Limb (tissue), 2 donors: ENCODE data around the gene NRF1.

Experiments used
- DNase-seq, 2 donors: peaks; one replicate each; pipeline ENCODE4 v3.0.0-alpha.2; 2016; ENCODE audit errors: extremely low spot score in 2 of 2

NRF1 gene

DNA sequence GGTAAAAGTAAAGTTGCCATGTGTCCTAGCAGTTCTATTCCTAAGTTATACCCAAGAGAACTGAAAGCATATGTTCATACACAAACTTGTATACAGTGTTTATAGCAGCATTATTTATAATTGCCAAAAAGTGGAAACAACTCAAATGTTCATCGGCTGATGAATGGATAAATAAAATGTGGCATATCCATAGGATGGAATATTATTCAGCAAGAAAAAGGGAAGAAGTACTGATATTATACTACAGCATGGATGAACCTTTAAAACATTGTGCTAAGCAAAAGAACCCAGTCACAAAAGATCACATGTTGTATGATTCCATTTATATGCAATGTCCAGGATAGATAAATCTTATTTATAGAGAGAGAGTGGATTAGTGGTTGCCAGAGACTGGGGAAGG lies 68.9 kb downstream of the NRF1 start:
- DNase-seq, result no peak

- DNase-seq, result no peak
Observed at GRCh38 chr7:129684777-129685176, 73.3 kb downstream of the NRF1 start.

DNA sequence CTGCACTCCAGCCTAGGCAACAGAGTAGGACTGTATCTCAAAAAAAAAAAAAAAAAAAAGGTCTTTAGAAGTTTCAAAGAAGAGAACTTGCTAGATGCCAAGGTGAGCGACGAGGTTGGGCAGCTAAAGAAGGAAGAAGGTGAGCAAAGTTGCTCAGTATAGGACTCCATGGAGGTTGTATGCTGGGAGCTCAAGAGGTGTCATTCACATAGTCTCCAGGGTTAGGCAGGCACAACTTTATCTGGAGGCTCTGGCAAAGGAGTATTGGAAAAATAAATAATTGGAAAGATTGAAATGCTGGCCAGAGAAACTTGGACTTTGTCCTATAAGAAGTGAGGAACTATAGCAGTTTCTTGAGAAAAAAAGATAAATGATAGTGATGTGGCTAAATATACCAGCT lies 74.5 kb downstream of the NRF1 start:
- no peak for DNase-seq

- no peak for DNase-seq
Observed at GRCh38 chr7:129688503-129689222, 77.1 kb downstream of the NRF1 start.

DNA sequence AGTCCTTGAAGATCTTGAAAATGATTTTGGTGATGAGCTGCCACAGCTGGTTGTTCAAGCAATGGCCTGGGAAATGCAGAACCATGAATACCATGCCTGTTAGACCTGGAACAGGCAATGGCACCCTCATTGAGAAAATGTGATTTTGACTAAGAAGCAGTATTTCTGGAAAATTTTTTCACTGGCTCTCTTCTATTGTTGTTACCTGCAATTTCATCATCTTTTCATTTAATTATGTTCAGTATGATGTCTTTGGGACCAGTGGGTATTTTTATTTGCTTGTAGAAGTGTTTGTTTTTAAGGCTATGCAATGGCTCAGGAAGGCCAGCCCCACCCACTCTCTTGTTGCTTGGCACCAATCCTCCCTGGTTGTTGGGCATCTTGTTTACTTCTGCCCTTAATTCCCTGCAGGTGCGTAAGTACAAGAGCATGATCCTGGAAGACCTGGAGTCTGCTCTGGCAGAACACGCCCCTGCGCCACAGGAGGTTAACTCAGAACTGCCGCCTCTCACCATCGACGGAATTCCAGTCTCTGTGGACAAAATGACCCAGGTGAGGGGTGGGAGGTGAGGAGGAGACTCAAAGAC lies 78.6 kb downstream of the NRF1 start:
- DNase-seq, result no peak

- DNase-seq, result no peak
Observed at GRCh38 chr7:129690701-129691100, 79.2 kb downstream of the NRF1 start.

DNA sequence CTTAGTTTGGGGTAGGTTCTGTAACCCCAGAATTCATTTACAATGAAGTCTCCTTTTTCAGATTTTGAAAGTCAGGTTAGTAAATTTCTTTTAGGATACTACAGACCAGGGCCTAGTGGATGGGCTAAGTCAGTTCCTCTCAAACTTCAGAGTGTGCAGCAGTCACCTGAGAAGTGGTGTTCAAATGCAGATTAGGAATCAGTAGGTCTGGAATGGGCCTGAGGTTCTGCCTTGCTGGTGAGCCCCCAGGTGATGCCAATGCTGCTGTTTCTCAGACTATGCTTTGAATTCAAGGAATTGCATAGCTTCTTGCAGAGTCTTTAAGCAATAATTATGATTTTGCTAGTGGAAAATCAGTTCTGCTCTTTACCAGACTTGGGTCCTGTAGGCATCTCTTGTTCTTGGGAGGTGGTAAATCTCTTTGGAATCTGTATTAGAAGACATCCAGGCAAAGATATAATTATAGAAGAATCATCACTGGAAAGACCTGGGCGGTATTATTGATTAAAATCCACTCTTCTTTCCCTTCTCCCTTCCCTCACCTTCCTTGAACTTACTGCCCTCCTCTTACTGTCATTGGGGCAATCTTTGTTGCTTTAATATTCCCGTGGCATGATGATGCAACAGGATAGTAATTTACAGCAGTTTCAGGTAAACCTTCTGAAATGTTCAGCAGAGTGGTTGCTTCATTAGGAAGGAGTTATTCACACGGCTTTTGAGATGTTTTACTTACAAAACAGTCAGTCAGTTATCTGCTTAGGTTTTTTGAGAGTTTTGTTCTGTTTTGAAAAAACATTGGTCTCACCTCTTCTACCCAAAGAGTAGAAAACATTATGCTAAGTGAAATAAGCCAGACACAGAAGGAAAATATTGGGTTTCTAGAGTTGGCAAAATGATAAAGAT lies 87.2 kb downstream of the NRF1 start:
- no peak for DNase-seq

DNA sequence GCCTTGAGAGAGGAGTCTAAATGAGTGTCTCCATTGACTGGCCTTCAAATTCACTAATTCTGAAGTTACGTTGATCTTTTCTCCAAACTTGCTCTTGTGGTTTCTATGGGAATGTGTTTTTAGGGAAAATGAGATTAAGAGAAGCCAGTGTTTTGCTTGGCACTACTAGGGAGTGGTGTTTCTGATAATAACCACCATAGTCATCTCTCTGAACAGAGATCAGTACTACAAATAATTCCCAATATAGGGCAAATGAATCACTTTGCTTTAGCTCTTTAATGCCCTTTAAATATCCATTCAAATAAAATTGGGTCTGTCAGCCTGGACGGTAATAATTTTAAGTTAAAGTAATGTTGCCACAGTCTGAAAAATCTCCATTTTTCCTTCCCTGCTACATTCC lies 90.8 kb downstream of the NRF1 start:
- no peak for DNase-seq

DNA sequence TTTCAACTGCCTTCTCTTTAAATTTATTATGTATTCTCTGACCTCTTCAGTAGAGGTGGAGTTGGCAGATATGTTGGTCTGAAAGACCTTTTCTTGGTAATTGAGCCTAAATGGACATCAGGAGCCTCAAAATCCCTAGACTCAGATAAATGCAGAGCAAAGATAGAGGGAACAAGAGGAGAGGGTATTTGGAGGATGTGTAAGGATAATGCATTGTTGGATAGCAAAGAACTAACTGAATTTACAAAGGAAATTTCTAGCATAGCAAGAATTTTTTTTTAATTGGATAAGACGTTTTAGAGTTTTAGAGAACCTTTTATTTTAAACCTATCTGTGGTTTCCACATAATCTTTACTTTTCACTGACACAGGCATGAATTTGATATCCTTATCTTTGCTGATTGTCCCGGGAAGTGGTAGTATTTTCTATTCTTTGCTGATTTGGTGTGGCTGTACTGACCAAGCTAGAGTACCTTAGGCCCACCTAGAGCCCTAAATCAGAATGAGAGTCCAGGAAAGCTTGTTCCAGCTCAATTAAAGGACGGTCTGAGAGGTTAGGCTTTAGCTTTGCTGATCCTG lies 91.3 kb downstream of the NRF1 start:
- DNase-seq, result no peak

GRCh38 chr7:129703751-129704150 lies 92.2 kb downstream of the NRF1 start:
- no peak for DNase-seq

- no peak for DNase-seq
Observed at GRCh38 chr7:129707910-129708499, 96.5 kb downstream of the NRF1 start.

GRCh38 chr7:129713544-129713943 lies 102.0 kb downstream of the NRF1 start:
- DNase-seq, result no peak

- DNase-seq, result no peak
Observed at GRCh38 chr7:129714514-129715063, 103.1 kb downstream of the NRF1 start.

- DNase-seq, result no peak
Observed at GRCh38 chr7:129719980-129720732, 108.6 kb downstream of the NRF1 start.

GRCh38 chr7:129721068-129721467 lies 109.5 kb downstream of the NRF1 start:
- DNase-seq, result no peak

DNA sequence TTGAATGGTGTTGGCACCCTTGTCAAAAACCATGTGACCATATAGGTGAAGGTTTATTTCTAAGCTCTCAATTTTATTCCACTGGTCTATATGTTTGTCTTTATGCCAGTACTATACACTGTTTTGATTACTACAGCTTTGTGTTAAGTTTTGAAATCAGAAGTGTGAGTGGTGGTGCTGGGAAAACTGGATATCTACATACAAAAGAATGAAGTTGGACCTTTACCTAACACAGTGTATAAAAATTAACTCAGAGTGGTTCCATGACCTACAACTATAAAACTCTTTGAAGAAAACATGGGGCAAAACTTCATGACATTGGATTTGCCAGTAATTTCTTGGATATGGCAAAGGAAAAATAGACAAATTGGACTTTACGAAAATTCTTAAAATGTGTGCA lies 112.2 kb downstream of the NRF1 start:
- no peak for DNase-seq

GRCh38 chr7:129724796-129725195 lies 113.3 kb downstream of the NRF1 start:
- DNase-seq, result no peak

- DNase-seq, result no peak
Observed at GRCh38 chr7:129728875-129729467, 117.5 kb downstream of the NRF1 start.

- DNase-seq, result no peak
Observed at GRCh38 chr7:129729511-129729910, 118.0 kb downstream of the NRF1 start.

GRCh38 chr7:129730159-129730558 lies 118.6 kb downstream of the NRF1 start:
- no peak for DNase-seq
